Measurements from ENCODE around the gene JMJD1C. TPM values are rescaled to one million over a fixed set of nuclear protein-coding genes. Genes with fewer than 3 reads are reported as not detected.
A peak's percentile ranks its signal among the peaks of the same experiment; 100 is the strongest.

The JMJD1C gene
- total RNA-seq, 1 experiment from 2014 or later = 31.5 TPM

- no peak for DNase-seq (ENCODE audit: low spot score)
Observed at GRCh38 chr10:63437116-63437949, 28.4 kb downstream of the JMJD1C start.

- no peak for DNase-seq (ENCODE audit: low spot score)
Observed at GRCh38 chr10:63436225-63436624, 29.6 kb downstream of the JMJD1C start.

- no peak for DNase-seq (ENCODE audit: low spot score)
Observed at GRCh38 chr10:63434866-63435854, 30.6 kb downstream of the JMJD1C start.

GRCh38 chr10:63431962-63432797 lies 33.6 kb downstream of the JMJD1C start:
- DNase-seq (ENCODE audit: low spot score) = no peak

GRCh38 chr10:63430999-63431356 lies 34.8 kb downstream of the JMJD1C start:
- DNase-seq (ENCODE audit: low spot score) = no peak

- peak; percentile 21 for DNase-seq (ENCODE audit: low spot score)
Observed at GRCh38 chr10:63430091-63430998, 35.4 kb downstream of the JMJD1C start.

- DNase-seq (ENCODE audit: low spot score) = no peak
Observed at GRCh38 chr10:63429281-63429680, 36.5 kb downstream of the JMJD1C start.

- no peak for DNase-seq (ENCODE audit: low spot score)
Observed at GRCh38 chr10:63427013-63427412, 38.8 kb downstream of the JMJD1C start.

- DNase-seq (ENCODE audit: low spot score) = no peak
Observed at GRCh38 chr10:63425512-63425911, 40.3 kb downstream of the JMJD1C start.

GRCh38 chr10:63424576-63424975 lies 41.2 kb downstream of the JMJD1C start:
- DNase-seq (ENCODE audit: low spot score) = no peak

GRCh38 chr10:63423494-63423893 lies 42.3 kb downstream of the JMJD1C start:
- DNase-seq (ENCODE audit: low spot score) = no peak

GRCh38 chr10:63421591-63421990 lies 44.2 kb downstream of the JMJD1C start:
- no peak for DNase-seq (ENCODE audit: low spot score)

GRCh38 chr10:63416376-63416775 lies 49.4 kb downstream of the JMJD1C start:
- DNase-seq (ENCODE audit: low spot score) = no peak

- no peak for DNase-seq (ENCODE audit: low spot score)
Observed at GRCh38 chr10:63415640-63416244, 50.0 kb downstream of the JMJD1C start.

- DNase-seq (ENCODE audit: low spot score) = peak; percentile 58
Observed at GRCh38 chr10:63414481-63415260, 51.1 kb downstream of the JMJD1C start.

- no peak for DNase-seq (ENCODE audit: low spot score)
Observed at GRCh38 chr10:63413429-63413828, 52.3 kb downstream of the JMJD1C start.

- DNase-seq (ENCODE audit: low spot score) = no peak
Observed at GRCh38 chr10:63412304-63412703, 53.5 kb downstream of the JMJD1C start.

GRCh38 chr10:63410633-63411032 lies 55.1 kb downstream of the JMJD1C start:
- DNase-seq (ENCODE audit: low spot score) = no peak

- peak; percentile 9 for DNase-seq (ENCODE audit: low spot score)
Observed at GRCh38 chr10:63409465-63410027, 56.2 kb downstream of the JMJD1C start.
